Heart right ventricle (tissue), 16 donors: ENCODE results near the gene AMELY. TPM values are rescaled to one million over a fixed set of nuclear protein-coding genes. Genes with fewer than 3 reads are reported as not detected.

Experiments used
- ATAC-seq, 8 donors: fragments of 200-7000 bp; cut with Tn5 transposase; one replicate each; pipeline ENCODE4 v1.9.1; 2020; ENCODE audit warnings: mild to moderate bottlenecking in 8 of 8, moderate library complexity in 8 of 8, moderate number of reproducible peaks in 1 of 8
- DNase-seq, 2 donors: peaks; one replicate each; pipeline ENCODE4 v3.0.0-alpha.2; 2020
- H3K27ac ChIP-seq, 10 donors: fragments of 200-600 bp; sonication (generic) in 2 of 10; one replicate each; pipeline versions ENCODE4 v1.5.0 to v1.8.0; 2020 to 2022; ENCODE audit warnings: mild to moderate bottlenecking in 3 of 10
- H3K27me3 ChIP-seq, 7 donors: fragments of 200-600 bp; one replicate each; pipeline ENCODE4 v1.8.0; 2021 to 2022; ENCODE audit warnings: mild to moderate bottlenecking in 2 of 7
- H3K36me3 ChIP-seq, 9 donors: fragments of 200-600 bp; sonication (generic) in 1 of 9; one replicate each; pipeline versions ENCODE4 v1.5.0 to v1.8.0; 2020 to 2022; ENCODE audit warnings: mild to moderate bottlenecking in 2 of 9
- H3K4me1 ChIP-seq, 9 donors: fragments of 200-600 bp; sonication (generic) in 1 of 9; one replicate each; pipeline versions ENCODE4 v1.5.0 to v1.8.0; 2020 to 2022; ENCODE audit warnings: mild to moderate bottlenecking in 4 of 9
- H3K4me3 ChIP-seq, 10 donors: fragments of 200-600 bp; sonication (generic) in 2 of 10; one replicate each; pipeline versions ENCODE4 v1.5.0 to v1.8.0; 2020 to 2022; ENCODE audit warnings: mild to moderate bottlenecking in 7 of 10, moderate library complexity in 2 of 10
- H3K9me3 ChIP-seq, 11 donors: fragments of 200-600 bp in 10 of 11; sonication (generic) in 2 of 11; one replicate each; pipeline versions ENCODE4 v1.5.0 to v1.8.0; 2013 to 2022; ENCODE audit warnings: mild to moderate bottlenecking in 2 of 11, control low read depth in 1 of 11, moderate library complexity in 1 of 11
- CTCF ChIP-seq, 9 donors: fragments of 200-600 bp; sonication (generic) in 2 of 9; IDR thresholded peaks; one replicate each; pipeline versions ENCODE4 v1.5.0 to v1.8.0; 2021 to 2022; ENCODE audit warnings: antibody characterized with exemption in 9 of 9, mild to moderate bottlenecking in 5 of 9, moderate library complexity in 1 of 9
- WGBS, 2 donors: extraction: QIAGEN DNeasy Blood & Tissue Kit; methylation state at CpG; one replicate each; pipeline ENCODE4 v1.1.7; 2013; ENCODE audit warnings: inconsistent platforms in 1 of 2; 5-methylcytosine and 5-hydroxymethylcytosine counted together
- intact Hi-C, 10 donors: fragments of 100-400 bp; cut with DNase I; formaldehyde crosslinking; loops; one replicate each; pipeline versions ENCODE4 v1.11.1 to v1.14.2; 2022
- polyA plus RNA-seq, 2 donors: library from polyadenylated mRNA; stranded (reverse); fragments of 200-250 nt; gene quantifications; one replicate each; pipeline ENCODE4 v1.2.3, GENCODE V29; 2013
- total RNA-seq, 10 donors: library from RNA; stranded (reverse); fragmentation: NEBNext Ultra II Directional in 3 of 10; extraction: Animal tissue kit (Norgen Biotek cat#: 25700) in 3 of 10; gene quantifications; one replicate each; pipeline versions ENCODE4 v1.2.1 to v1.2.4, GENCODE V29; 2021 to 2023
- donor health status: Arrhythmogenic right ventricular cardiomyopathy.
- donor health status: ischemic (EF 13 %, LVEDD 7.1; RV severe dilation, severe dysfunction).
- donor health status: healthy with polysubstance abuse.
- donor health status: DM: no; HTN: yes; CAD: no.
- donor health status: DM: no; HTN: no; CAD: no.
- donor health status: ischemic (EF 25% LVEDD 6.9; RV normal size, moderate dysfunction).
- donor health status: ischemic (EF 25% LVEDD 5.7; RV mildly dilated, moderate dysfunction).
- donor health status: healthy.
- donor health status: DM: yes; HTN: yes; CAD: no.
- donor health status: Ischemic cardiomyopathy.
- donor health status: ischemic (EF 35%, LVEDD 5.7; RV mildly dilated, moderate dysfunction).
- donor health status: nonischemic (EF 11% LVEDD 7.7; RV severe dilation, severe dysfunction).
- donor health status: DM: yes; HTN: yes; CAD: no.
- donor health status: PGD.
- donor health status: ischemic (EF 29% LVEDD 5.4; RV normal size, mild dysfunction).
- donor health status: nonischemic (EF 23%, LVEDD 6.1; RV moderate dilation, normal function).

AMELY gene
- total and polyA plus RNA-seq, 12 donors: not detected

- 57 to 76% methylated on average over 2 of the region's 2 CpGs for WGBS, 2 donors
- H3K27me3 ChIP-seq: no peaks in the 10 kb centered on the region
- no peaks in the 10 kb centered on the region for H3K4me1 ChIP-seq
- ATAC-seq (no peak), DNase-seq (no peak)
- no peaks in the 10 kb centered on the region for H3K36me3 ChIP-seq
- intact Hi-C loops: no loop called here
- H3K27ac ChIP-seq: no peak overlapping the region
- H3K9me3 ChIP-seq: no peaks in the 10 kb centered on the region
- TF ChIP-seq CTCF (IDR thresholded peaks at IDR 0.05): no peak
- no peak overlapping the region for H3K4me3 ChIP-seq
These were observed 9.5 kb upstream of the AMELY start for GRCh38 chrY:6921061-6921460.

- ATAC-seq: no peak
- Histone ChIP-seq H3K4me1 (no peaks in the 10 kb centered on the region), H3K27ac (no peak overlapping the region), H3K36me3 (no peaks in the 10 kb centered on the region), H3K27me3 (peaks cover 0 to 29% (median 16%) of the 10 kb centered on the region in 7 donors), H3K9me3 (no peaks in the 10 kb centered on the region), H3K4me3 (no peak overlapping the region)
- DNase-seq: no peak
- no peak for TF ChIP-seq CTCF (IDR thresholded peaks at IDR 0.05)
- intact Hi-C loops: no loop called here
These were observed 1.8 kb upstream of the AMELY start for GRCh38 chrY:6913362-6913761.

- no peak within 1 kb of the TSS for H3K27ac ChIP-seq
- H3K27me3 ChIP-seq: peaks cover 0 to 32% (median 16%) of the 10 kb centered on the region in 7 donors
- no peak for TF ChIP-seq CTCF (IDR thresholded peaks at IDR 0.05)
- no peaks in the 10 kb centered on the region for H3K4me1 ChIP-seq
- intact Hi-C loops: no loop called here
- peak within 1 kb of the TSS in 6 of 10 donors; percentile 14 to 38 (median 30) for H3K4me3 ChIP-seq
- H3K36me3 ChIP-seq: no peaks in the 10 kb centered on the region
- 0 to 1% methylated on average over 32 to 89 of the region's 91 CpGs for WGBS, 2 donors
- DNase-seq (no peak), ATAC-seq (no peak)
- H3K9me3 ChIP-seq: no peaks in the 10 kb centered on the region
These were observed 940 bp downstream of the AMELY start, which contains the start of gene TBL1Y for GRCh38 chrY:6910372-6911252. Gene TBL1Y (plus strand): TSS chrY:6910697. CDS start chrY:7025085, 114,388 bp downstream.

- Histone ChIP-seq H3K4me1 (no peaks in the 10 kb centered on the region), H3K9me3 (no peaks in the 10 kb centered on the region), H3K36me3 (no peaks in the 10 kb centered on the region), H3K4me3 (peak overlapping the region in 5 of 10 donors; percentile 22 to 38 (median 31)), H3K27ac (no peak overlapping the region), H3K27me3 (peaks cover 0 to 32% (median 16%) of the 10 kb centered on the region in 7 donors)
- intact Hi-C loops: no loop called here
- WGBS, 2 donors: 0 to 1% methylated on average over 13 to 14 of the region's 14 CpGs
- DNase-seq (no peak), ATAC-seq (no peak)
- no peak for TF ChIP-seq CTCF (IDR thresholded peaks at IDR 0.05)
These were observed 1.7 kb downstream of the AMELY start for GRCh38 chrY:6909856-6910255.
